ENCODE results near the gene VHLL.

- TF ChIP-seq ZNF274 (IDR thresholded peaks at IDR 0.05; ENCODE audit: low read depth, low read length) (no peak), YY1 (IDR thresholded peaks at IDR 0.05; ENCODE audit: insufficient read depth, insufficient read length) (no peak)
These were observed 43.3 kb upstream of the VHLL start for GRCh38 chr1:156342166-156342955.
